Ramos (cell line): ENCODE data around the gene ARHGAP4.

Experiments
- in situ Hi-C: fragments of 300-500 bp; cut with MboI; formaldehyde crosslinking; loops from one replicate; pipeline ENCODE4 v1.14.3; 2022; ENCODE audit warnings: low sequenced_read_pairs; ENCODE audit not compliant: unreplicated experiment

ARHGAP4 gene

GRCh38 chrX:153925739-153926551 lies at the start of gene ARHGAP4:
Gene ARHGAP4, minus strand, starts transcription at chrX:153926264. Its CDS starts 62 bp downstream, at chrX:153926202.
- in situ Hi-C loops = no loop called here

GRCh38 chrX:153974726-153975286 lies 48.7 kb upstream of the ARHGAP4 start:
- in situ Hi-C loops = no loop called here

GRCh38 chrX:153974003-153974725 lies 48.1 kb upstream of the ARHGAP4 start:
- in situ Hi-C loops = no loop called here

- in situ Hi-C loops = no loop called here
These were observed 47.3 kb upstream of the ARHGAP4 start for GRCh38 chrX:153973127-153974002.

GRCh38 chrX:153972368-153973126 lies 46.5 kb upstream of the ARHGAP4 start, which contains the start of gene TMEM187:
Gene TMEM187, plus strand, starts transcription at chrX:153972754. Its CDS starts 9,309 bp downstream, at chrX:153982063.
- in situ Hi-C loops = no loop called here

- in situ Hi-C loops = no loop called here
These were observed 45.6 kb upstream of the ARHGAP4 start, which contains the start of gene HCFC1 for GRCh38 chrX:153971450-153972367. Gene HCFC1, minus strand, starts transcription at chrX:153971818. Its CDS starts 978 bp downstream, at chrX:153970840.

- in situ Hi-C loops = no loop called here
These were observed 45.0 kb upstream of the ARHGAP4 start for GRCh38 chrX:153971124-153971449.

GRCh38 chrX:153970357-153971123 lies 44.5 kb upstream of the ARHGAP4 start:
- in situ Hi-C loops = no loop called here

GRCh38 chrX:153969904-153970356 lies 43.9 kb upstream of the ARHGAP4 start:
- in situ Hi-C loops = no loop called here

- in situ Hi-C loops = no loop called here
These were observed 43.2 kb upstream of the ARHGAP4 start for GRCh38 chrX:153969125-153969903.

GRCh38 chrX:153968754-153969124 lies 42.7 kb upstream of the ARHGAP4 start:
- in situ Hi-C loops = no loop called here

GRCh38 chrX:153968255-153968654 lies 42.2 kb upstream of the ARHGAP4 start:
- in situ Hi-C loops = no loop called here

GRCh38 chrX:153967536-153968224 lies 41.6 kb upstream of the ARHGAP4 start:
- in situ Hi-C loops = no loop called here

- in situ Hi-C loops = no loop called here
These were observed 40.9 kb upstream of the ARHGAP4 start for GRCh38 chrX:153966841-153967535.

- in situ Hi-C loops = no loop called here
These were observed 40.2 kb upstream of the ARHGAP4 start for GRCh38 chrX:153966283-153966688.

- in situ Hi-C loops = no loop called here
These were observed 39.3 kb upstream of the ARHGAP4 start for GRCh38 chrX:153965406-153965805.
